DOHH2 (cell line): ENCODE data around the gene TM4SF1.

Source experiments
- H3F3A ChIP-seq: fragments of 200-600 bp; sonication (generic), shearing (Covaris generic); 2 replicates; pipeline ENCODE4 v1.6.0; 2016; ENCODE audit warnings: antibody characterized with exemption, mild to moderate bottlenecking; ENCODE audit not compliant: control insufficient read depth, insufficient read depth
- H3K27ac ChIP-seq: fragments of 200-600 bp; sonication (generic); 2 replicates; pipeline ENCODE4 v1.5.1; 2014; ENCODE audit warnings: low read depth, mild to moderate bottlenecking, low read length, moderate library complexity
- H3K27me3 ChIP-seq: fragments of 200-600 bp; sonication (generic); 2 replicates; pipeline ENCODE4 v1.6.1; 2014; ENCODE audit warnings: mild to moderate bottlenecking, low read length, mixed read lengths; ENCODE audit not compliant: control insufficient read depth
- H3K36me3 ChIP-seq: fragments of 200-600 bp; sonication (generic); 2 replicates; pipeline ENCODE4 v1.6.1; 2014; ENCODE audit warnings: mild to moderate bottlenecking, low read length, moderate library complexity, mixed read lengths; ENCODE audit not compliant: control insufficient read depth
- H3K4me1 ChIP-seq: fragments of 200-600 bp; sonication (generic); 2 replicates; pipeline ENCODE4 v1.6.1; 2014; ENCODE audit warnings: mild to moderate bottlenecking, low read length, mixed read lengths; ENCODE audit not compliant: control insufficient read depth
- H3K4me2 ChIP-seq: fragments of 200-600 bp; sonication (generic); 2 replicates; pipeline ENCODE4 v1.6.0; 2014; ENCODE audit warnings: mild to moderate bottlenecking, low read length, moderate library complexity
- H3K4me3 ChIP-seq: fragments of 200-600 bp; sonication (generic); 2 replicates; pipeline ENCODE4 v1.5.1; 2014; ENCODE audit warnings: mild to moderate bottlenecking, low read length, mixed read lengths
- H3K79me2 ChIP-seq: fragments of 200-600 bp; sonication (generic); 2 replicates; pipeline ENCODE4 v1.6.1; 2014; ENCODE audit warnings: mild to moderate bottlenecking, low read length, mixed read lengths; ENCODE audit not compliant: control insufficient read depth
- H3K9me2 ChIP-seq: fragments of 200-600 bp; sonication (generic); replicated peaks from 2 replicates; pipeline ENCODE4 v1.6.1; 2014; ENCODE audit warnings: mild to moderate bottlenecking, low read length, mixed read lengths; ENCODE audit not compliant: control insufficient read depth
- H3K9me3 ChIP-seq: fragments of 200-600 bp; sonication (generic); 2 replicates; pipeline ENCODE4 v1.6.1; 2014; ENCODE audit warnings: antibody characterized with exemption, low read length, mixed read lengths; ENCODE audit not compliant: control insufficient read depth, insufficient read depth
- H4K20me1 ChIP-seq: fragments of 200-600 bp; sonication (generic); 2 replicates; pipeline ENCODE4 v1.6.0; 2014; ENCODE audit warnings: low read depth, mild to moderate bottlenecking, antibody characterized with exemption, low read length, moderate library complexity; ENCODE audit not compliant: control insufficient read depth, insufficient read depth
- EZH2phosphoT487 ChIP-seq: fragments of 200-600 bp; sonication (generic); IDR thresholded peaks from 2 replicates; pipeline ENCODE4 v1.6.1; 2017; ENCODE audit warnings: borderline replicate concordance, mild to moderate bottlenecking, antibody characterized with exemption, low read length, moderate library complexity, mixed read lengths
- TF ChIP-seq, protein P1 (sequence below): fragments of 200-600 bp; sonication (generic); IDR thresholded peaks from one replicate; pipeline ENCODE4 v1.5.1; 2014; ENCODE audit warnings: antibody characterized with exemption, mild to moderate bottlenecking, low read depth, low read length; ENCODE audit not compliant: poor library complexity, severe bottlenecking

TM4SF1 gene

GRCh38 chr3:149403443-149403842 lies 26.0 kb upstream of the TM4SF1 start:
- no peak overlapping the region for H3K27ac ChIP-seq
- H3K79me2 ChIP-seq = no peaks in the 10 kb centered on the region
- H3K4me3 ChIP-seq = no peak overlapping the region
- H3K9me2 ChIP-seq = no peaks in the 10 kb centered on the region
- H3K36me3 ChIP-seq = no peaks in the 10 kb centered on the region
- no peaks in the 10 kb centered on the region for H3K9me3 ChIP-seq
- TF ChIP-seq, protein P1, sequence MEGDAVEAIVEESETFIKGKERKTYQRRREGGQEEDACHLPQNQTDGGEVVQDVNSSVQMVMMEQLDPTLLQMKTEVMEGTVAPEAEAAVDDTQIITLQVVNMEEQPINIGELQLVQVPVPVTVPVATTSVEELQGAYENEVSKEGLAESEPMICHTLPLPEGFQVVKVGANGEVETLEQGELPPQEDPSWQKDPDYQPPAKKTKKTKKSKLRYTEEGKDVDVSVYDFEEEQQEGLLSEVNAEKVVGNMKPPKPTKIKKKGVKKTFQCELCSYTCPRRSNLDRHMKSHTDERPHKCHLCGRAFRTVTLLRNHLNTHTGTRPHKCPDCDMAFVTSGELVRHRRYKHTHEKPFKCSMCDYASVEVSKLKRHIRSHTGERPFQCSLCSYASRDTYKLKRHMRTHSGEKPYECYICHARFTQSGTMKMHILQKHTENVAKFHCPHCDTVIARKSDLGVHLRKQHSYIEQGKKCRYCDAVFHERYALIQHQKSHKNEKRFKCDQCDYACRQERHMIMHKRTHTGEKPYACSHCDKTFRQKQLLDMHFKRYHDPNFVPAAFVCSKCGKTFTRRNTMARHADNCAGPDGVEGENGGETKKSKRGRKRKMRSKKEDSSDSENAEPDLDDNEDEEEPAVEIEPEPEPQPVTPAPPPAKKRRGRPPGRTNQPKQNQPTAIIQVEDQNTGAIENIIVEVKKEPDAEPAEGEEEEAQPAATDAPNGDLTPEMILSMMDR = no peak
- TF ChIP-seq EZH2phosphoT487 = no peak
- no peak overlapping the region for H3K4me2 ChIP-seq
- no peaks in the 10 kb centered on the region for H3F3A ChIP-seq
- H3K4me1 ChIP-seq = no peaks in the 10 kb centered on the region
- no peaks in the 10 kb centered on the region for H4K20me1 ChIP-seq
- no peaks in the 10 kb centered on the region; the same call in 1 of the 2 replicates for H3K27me3 ChIP-seq

GRCh38 chr3:149402481-149402880 lies 25.0 kb upstream of the TM4SF1 start:
- Histone ChIP-seq H4K20me1 (no peaks in the 10 kb centered on the region), H3K4me3 (no peak overlapping the region), H3K79me2 (no peaks in the 10 kb centered on the region)

GRCh38 chr3:149401926-149402310 lies 24.5 kb upstream of the TM4SF1 start:
- TF ChIP-seq, protein P1 = no peak
- no peak for TF ChIP-seq EZH2phosphoT487
- H3K79me2 ChIP-seq = no peaks in the 10 kb centered on the region
- H3K4me3 ChIP-seq = no peak overlapping the region
- H3K4me1 ChIP-seq = no peaks in the 10 kb centered on the region
- no peaks in the 10 kb centered on the region for H3K9me3 ChIP-seq
- no peak overlapping the region for H3K4me2 ChIP-seq
- no peaks in the 10 kb centered on the region for H3K36me3 ChIP-seq
- H3K27me3 ChIP-seq = no peaks in the 10 kb centered on the region
- no peaks in the 10 kb centered on the region for H3K9me2 ChIP-seq
- H3F3A ChIP-seq = no peaks in the 10 kb centered on the region
- no peak overlapping the region for H3K27ac ChIP-seq
- no peaks in the 10 kb centered on the region for H4K20me1 ChIP-seq

More at GRCh38 chr3:149402481-149402880, 25.0 kb upstream of the TM4SF1 start:
- TF ChIP-seq EZH2phosphoT487 = no peak
- TF ChIP-seq, protein P1 = no peak
- no peak overlapping the region for H3K27ac ChIP-seq
- no peaks in the 10 kb centered on the region; the same call in 1 of the 2 replicates for H3K27me3 ChIP-seq
- no peaks in the 10 kb centered on the region for H3K4me1 ChIP-seq
- no peaks in the 10 kb centered on the region for H3F3A ChIP-seq
- H3K9me2 ChIP-seq = no peaks in the 10 kb centered on the region
- no peak overlapping the region for H3K4me2 ChIP-seq
- H3K9me3 ChIP-seq = no peaks in the 10 kb centered on the region
- no peaks in the 10 kb centered on the region for H3K36me3 ChIP-seq
